WTC11 (cell line): ENCODE measurements around the gene GNS.

Source experiments
- ATF1 ChIP-seq: sonication (generic); formaldehyde crosslinking; IDR thresholded peaks from 2 replicates; pipeline ENCODE4 v1.8.1; 2023; ENCODE audit warnings: mild to moderate bottlenecking, moderate library complexity, missing genetic modification reagents
- CREM ChIP-seq: sonication (generic); formaldehyde crosslinking; IDR thresholded peaks from 2 replicates; pipeline ENCODE4 v1.8.1; 2022; ENCODE audit warnings: mild to moderate bottlenecking, missing genetic modification reagents, moderate library complexity
- FOXJ3 ChIP-seq: sonication (generic); formaldehyde crosslinking; IDR thresholded peaks from 2 replicates; pipeline ENCODE4 v1.9.0; 2021; ENCODE audit warnings: missing genetic modification reagents, mild to moderate bottlenecking, borderline replicate concordance
- FOXP1 ChIP-seq: sonication (generic); formaldehyde crosslinking; IDR thresholded peaks from 2 replicates; pipeline ENCODE4 v1.8.0; 2022; ENCODE audit warnings: missing genetic modification reagents, mild to moderate bottlenecking, moderate library complexity, borderline replicate concordance
- ZNF121 ChIP-seq: sonication (generic); formaldehyde crosslinking; IDR thresholded peaks from 2 replicates; pipeline ENCODE4 v1.8.0; 2023; ENCODE audit warnings: missing genetic modification reagents
- ZNF219 ChIP-seq: sonication (generic); formaldehyde crosslinking; IDR thresholded peaks from 2 replicates; pipeline ENCODE4 v1.8.0; 2023; ENCODE audit warnings: missing genetic modification reagents, mild to moderate bottlenecking, borderline replicate concordance
- TF ChIP-seq, protein P1 (sequence below): fragments of 200-600 bp; IDR thresholded peaks from 2 replicates; pipeline ENCODE4 v1.8.0; 2022; ENCODE audit warnings: antibody characterized with exemption
- TF ChIP-seq, protein P2 (sequence below): sonication (generic); formaldehyde crosslinking; IDR thresholded peaks from 2 replicates; pipeline ENCODE4 v1.8.0; 2023; ENCODE audit warnings: missing genetic modification reagents, mild to moderate bottlenecking, borderline replicate concordance
- TF ChIP-seq, protein P3 (sequence below): sonication (generic); formaldehyde crosslinking; IDR thresholded peaks from 2 replicates; pipeline ENCODE4 v1.8.0; 2022; ENCODE audit warnings: mild to moderate bottlenecking, missing genetic modification reagents

DNA sequence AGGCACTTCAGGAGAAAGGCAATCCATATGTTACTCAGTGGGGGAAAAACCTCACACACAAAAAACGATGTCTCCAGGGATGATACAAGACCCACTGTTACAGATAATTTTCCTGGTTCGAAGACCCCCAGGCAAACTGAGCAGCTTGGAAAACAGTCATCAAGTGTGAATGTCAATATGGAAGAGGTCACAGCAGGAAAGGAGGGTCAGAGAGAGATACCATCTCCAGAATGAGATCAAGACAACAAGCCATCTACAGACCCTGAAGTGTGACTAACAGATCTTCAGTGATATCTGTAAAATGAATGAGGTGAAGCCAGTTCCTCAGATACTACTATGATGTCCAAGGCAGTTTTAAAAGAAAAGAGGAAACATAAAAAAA, 28.6 kb downstream of the GNS start:
- no peak for TF ChIP-seq ZNF219 (CRISPR knock-in tag)
- TF ChIP-seq, protein P1, sequence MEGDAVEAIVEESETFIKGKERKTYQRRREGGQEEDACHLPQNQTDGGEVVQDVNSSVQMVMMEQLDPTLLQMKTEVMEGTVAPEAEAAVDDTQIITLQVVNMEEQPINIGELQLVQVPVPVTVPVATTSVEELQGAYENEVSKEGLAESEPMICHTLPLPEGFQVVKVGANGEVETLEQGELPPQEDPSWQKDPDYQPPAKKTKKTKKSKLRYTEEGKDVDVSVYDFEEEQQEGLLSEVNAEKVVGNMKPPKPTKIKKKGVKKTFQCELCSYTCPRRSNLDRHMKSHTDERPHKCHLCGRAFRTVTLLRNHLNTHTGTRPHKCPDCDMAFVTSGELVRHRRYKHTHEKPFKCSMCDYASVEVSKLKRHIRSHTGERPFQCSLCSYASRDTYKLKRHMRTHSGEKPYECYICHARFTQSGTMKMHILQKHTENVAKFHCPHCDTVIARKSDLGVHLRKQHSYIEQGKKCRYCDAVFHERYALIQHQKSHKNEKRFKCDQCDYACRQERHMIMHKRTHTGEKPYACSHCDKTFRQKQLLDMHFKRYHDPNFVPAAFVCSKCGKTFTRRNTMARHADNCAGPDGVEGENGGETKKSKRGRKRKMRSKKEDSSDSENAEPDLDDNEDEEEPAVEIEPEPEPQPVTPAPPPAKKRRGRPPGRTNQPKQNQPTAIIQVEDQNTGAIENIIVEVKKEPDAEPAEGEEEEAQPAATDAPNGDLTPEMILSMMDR: no peak
- no peak for TF ChIP-seq FOXP1 (CRISPR knock-in tag)
- TF ChIP-seq ATF1 (CRISPR knock-in tag): no peak
- TF ChIP-seq CREM (CRISPR knock-in tag): no peak
- no peak for TF ChIP-seq ZNF121
- TF ChIP-seq, protein P2, sequence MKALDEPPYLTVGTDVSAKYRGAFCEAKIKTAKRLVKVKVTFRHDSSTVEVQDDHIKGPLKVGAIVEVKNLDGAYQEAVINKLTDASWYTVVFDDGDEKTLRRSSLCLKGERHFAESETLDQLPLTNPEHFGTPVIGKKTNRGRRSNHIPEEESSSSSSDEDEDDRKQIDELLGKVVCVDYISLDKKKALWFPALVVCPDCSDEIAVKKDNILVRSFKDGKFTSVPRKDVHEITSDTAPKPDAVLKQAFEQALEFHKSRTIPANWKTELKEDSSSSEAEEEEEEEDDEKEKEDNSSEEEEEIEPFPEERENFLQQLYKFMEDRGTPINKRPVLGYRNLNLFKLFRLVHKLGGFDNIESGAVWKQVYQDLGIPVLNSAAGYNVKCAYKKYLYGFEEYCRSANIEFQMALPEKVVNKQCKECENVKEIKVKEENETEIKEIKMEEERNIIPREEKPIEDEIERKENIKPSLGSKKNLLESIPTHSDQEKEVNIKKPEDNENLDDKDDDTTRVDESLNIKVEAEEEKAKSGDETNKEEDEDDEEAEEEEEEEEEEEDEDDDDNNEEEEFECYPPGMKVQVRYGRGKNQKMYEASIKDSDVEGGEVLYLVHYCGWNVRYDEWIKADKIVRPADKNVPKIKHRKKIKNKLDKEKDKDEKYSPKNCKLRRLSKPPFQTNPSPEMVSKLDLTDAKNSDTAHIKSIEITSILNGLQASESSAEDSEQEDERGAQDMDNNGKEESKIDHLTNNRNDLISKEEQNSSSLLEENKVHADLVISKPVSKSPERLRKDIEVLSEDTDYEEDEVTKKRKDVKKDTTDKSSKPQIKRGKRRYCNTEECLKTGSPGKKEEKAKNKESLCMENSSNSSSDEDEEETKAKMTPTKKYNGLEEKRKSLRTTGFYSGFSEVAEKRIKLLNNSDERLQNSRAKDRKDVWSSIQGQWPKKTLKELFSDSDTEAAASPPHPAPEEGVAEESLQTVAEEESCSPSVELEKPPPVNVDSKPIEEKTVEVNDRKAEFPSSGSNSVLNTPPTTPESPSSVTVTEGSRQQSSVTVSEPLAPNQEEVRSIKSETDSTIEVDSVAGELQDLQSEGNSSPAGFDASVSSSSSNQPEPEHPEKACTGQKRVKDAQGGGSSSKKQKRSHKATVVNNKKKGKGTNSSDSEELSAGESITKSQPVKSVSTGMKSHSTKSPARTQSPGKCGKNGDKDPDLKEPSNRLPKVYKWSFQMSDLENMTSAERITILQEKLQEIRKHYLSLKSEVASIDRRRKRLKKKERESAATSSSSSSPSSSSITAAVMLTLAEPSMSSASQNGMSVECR: no peak
- TF ChIP-seq, protein P3, sequence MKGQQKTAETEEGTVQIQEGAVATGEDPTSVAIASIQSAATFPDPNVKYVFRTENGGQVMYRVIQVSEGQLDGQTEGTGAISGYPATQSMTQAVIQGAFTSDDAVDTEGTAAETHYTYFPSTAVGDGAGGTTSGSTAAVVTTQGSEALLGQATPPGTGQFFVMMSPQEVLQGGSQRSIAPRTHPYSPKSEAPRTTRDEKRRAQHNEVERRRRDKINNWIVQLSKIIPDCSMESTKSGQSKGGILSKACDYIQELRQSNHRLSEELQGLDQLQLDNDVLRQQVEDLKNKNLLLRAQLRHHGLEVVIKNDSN (CRISPR knock-in tag): no peak
- no peak for TF ChIP-seq FOXJ3
